IMR-90 (cell line): ENCODE measurements around the gene SIRT2. TPM values are rescaled to one million over a fixed set of nuclear protein-coding genes. Genes with fewer than 3 reads are reported as not detected.

ENCODE experiments used
- ATAC-seq: fragments of 200-7000 bp; cut with Tn5 transposase; 2 replicates; pipeline ENCODE4 v1.9.1; 2020; ENCODE audit warnings: low read depth, mild to moderate bottlenecking, moderate library complexity
- BruUV-seq: library from RNA; stranded (reverse); fragments of 400-500 nt; replicated peaks from 2 replicates; lab custom pipeline; 2021; lab: Mats Ljungman, UMichigan
- CTCF ChIA-PET: fragments of 300-600 bp; formaldehyde crosslinking; extraction: SDS; loops from one replicate; lab custom pipeline; 2021; ENCODE audit warnings: antibody characterized with exemption; lab: Yijun Ruan, JAX
- POLR2A ChIA-PET: fragments of 300-600 bp; sonication (Branson Sonifier 250); formaldehyde crosslinking; loops from one replicate; lab custom pipeline; 2022; ENCODE audit warnings: antibody characterized with exemption; ENCODE audit not compliant: unreplicated experiment; lab: Charles Lee
- DNase-seq: peaks from one replicate; pipeline ENCODE4 v3.0.0; 2013
- H2AFZ ChIP-seq: replicated peaks from 2 replicates; pipeline ENCODE3; 2013; ENCODE audit warnings: low read length, mild to moderate bottlenecking; ENCODE audit not compliant: poor library complexity
- H2AK5ac ChIP-seq: 2 replicates; pipeline ENCODE4 v1.6.1; 2013; ENCODE audit warnings: low read depth, low read length, inconsistent platforms
- H2AK9ac ChIP-seq: replicated peaks from 2 replicates; pipeline ENCODE3; 2013; ENCODE audit warnings: mild to moderate bottlenecking, low read depth, low read length, moderate library complexity; ENCODE audit not compliant: poor library complexity
- H2BK120ac ChIP-seq: 2 replicates; pipeline ENCODE4 v1.6.1; 2013; ENCODE audit warnings: low read depth, low read length, inconsistent platforms
- H2BK15ac ChIP-seq: 3 replicates; pipeline ENCODE4 v1.6.1; 2013; ENCODE audit warnings: low read depth, low read length, inconsistent platforms
- H2BK20ac ChIP-seq: 2 replicates; pipeline ENCODE4 v1.6.1; 2013; ENCODE audit warnings: low read depth, mild to moderate bottlenecking, inconsistent platforms, low read length, moderate library complexity
- H2BK5ac ChIP-seq: 2 replicates; pipeline ENCODE4 v1.6.1; 2013; ENCODE audit warnings: mild to moderate bottlenecking, low read depth, low read length, inconsistent platforms; ENCODE audit not compliant: poor library complexity, severe bottlenecking
- H3K14ac ChIP-seq: replicated peaks from 2 replicates; pipeline ENCODE4 v1.6.1; 2013; ENCODE audit warnings: low read depth, low read length, inconsistent platforms
- H3K18ac ChIP-seq: 2 replicates; pipeline ENCODE4 v1.6.1; 2013; ENCODE audit warnings: low read depth, low read length, control low read depth
- H3K23ac ChIP-seq: 2 replicates; pipeline ENCODE4 v1.6.1; 2013; ENCODE audit warnings: low read depth, low read length, inconsistent platforms
- H3K27ac ChIP-seq: 2 replicates; pipeline ENCODE4 v1.5.1; 2013; ENCODE audit warnings: mild to moderate bottlenecking, control low read depth, low read length; ENCODE audit not compliant: insufficient read depth
- H3K27me3 ChIP-seq: 2 replicates; pipeline ENCODE4 v1.6.1; 2013; ENCODE audit warnings: low read length; ENCODE audit not compliant: control insufficient read depth, insufficient read depth
- H3K36me3 ChIP-seq: 2 replicates; pipeline ENCODE4 v1.6.1; 2013; ENCODE audit warnings: low read length, mixed read lengths; ENCODE audit not compliant: control insufficient read depth, insufficient read depth
- H3K4ac ChIP-seq: 2 replicates; pipeline ENCODE4 v1.6.1; 2013; ENCODE audit warnings: low read depth, low read length, inconsistent platforms
- H3K4me1 ChIP-seq: 2 replicates; pipeline ENCODE4 v1.6.1; 2013; ENCODE audit warnings: low read length, mixed read lengths; ENCODE audit not compliant: control insufficient read depth, insufficient read depth
- H3K4me2 ChIP-seq: 2 replicates; pipeline ENCODE4 v1.6.1; 2013; ENCODE audit warnings: low read depth, mild to moderate bottlenecking, control low read depth, low read length, moderate library complexity
- H3K4me3 ChIP-seq: 2 replicates; pipeline ENCODE4 v1.5.1; 2013; ENCODE audit warnings: low read depth, mild to moderate bottlenecking, control low read depth, low read length, moderate library complexity; ENCODE audit not compliant: insufficient read depth
- H3K56ac ChIP-seq: 2 replicates; pipeline ENCODE4 v1.6.1; 2013; ENCODE audit warnings: low read length, inconsistent platforms; ENCODE audit not compliant: insufficient read depth; ENCODE audit errors: extremely low read depth
- H3K79me1 ChIP-seq, 2 experiments: 2 replicates each; pipeline ENCODE4 v1.6.1; 2013; ENCODE audit warnings: low read length in 2 of 2, inconsistent platforms in 1 of 2, low read depth in 1 of 2
- H3K9ac ChIP-seq: 2 replicates; pipeline ENCODE4 v1.6.1; 2013; ENCODE audit warnings: low read depth, low read length, control low read depth
- H3K9me1 ChIP-seq: 2 replicates; pipeline ENCODE4 v1.6.1; 2013; ENCODE audit warnings: low read length, inconsistent platforms; ENCODE audit not compliant: insufficient read depth
- H3K9me3 ChIP-seq: 2 replicates; pipeline ENCODE4 v1.6.1; 2013; ENCODE audit warnings: low read length; ENCODE audit not compliant: control insufficient read depth, insufficient read depth
- H4K20me1 ChIP-seq: 2 replicates; pipeline ENCODE4 v1.6.1; 2013; ENCODE audit warnings: low read length, inconsistent platforms; ENCODE audit not compliant: insufficient read depth
- H4K5ac ChIP-seq: 2 replicates; pipeline ENCODE4 v1.6.1; 2013; ENCODE audit warnings: mild to moderate bottlenecking, low read depth, low read length, control low read depth
- H4K8ac ChIP-seq, 2 experiments: 2 replicates each; pipeline ENCODE4 v1.6.1; 2013; ENCODE audit warnings: low read depth in 2 of 2, low read length in 2 of 2, control low read depth in 1 of 2, inconsistent platforms in 1 of 2
- H4K91ac ChIP-seq: 2 replicates; pipeline ENCODE4 v1.6.1; 2013; ENCODE audit warnings: low read depth, low read length, inconsistent platforms; ENCODE audit not compliant: insufficient read depth
- BHLHE40 ChIP-seq: fragments of 150-350 bp; IDR thresholded peaks from 2 replicates; pipeline ENCODE4 v1.6.1; 2016; ENCODE audit warnings: mild to moderate bottlenecking, low read depth, low read length
- CEBPB ChIP-seq: IDR thresholded peaks from 2 replicates; pipeline ENCODE4 v1.6.1; 2012; ENCODE audit warnings: low read depth, low read length, improper control_type of control experiment
- CHD1 ChIP-seq: IDR thresholded peaks from 2 replicates; pipeline ENCODE4 v1.6.1; 2012; ENCODE audit warnings: low read depth, low read length, improper control_type of control experiment
- FOS ChIP-seq: fragments of 150-350 bp; IDR thresholded peaks from 2 replicates; pipeline ENCODE4 v1.6.1; 2016; ENCODE audit warnings: low read depth, low read length
- MAFK ChIP-seq: IDR thresholded peaks from 2 replicates; pipeline ENCODE4 v1.6.1; 2012; ENCODE audit warnings: low read depth, low read length, improper control_type of control experiment
- MAZ ChIP-seq: IDR thresholded peaks from 2 replicates; pipeline ENCODE4 v1.6.1; 2012; ENCODE audit warnings: low read depth, mild to moderate bottlenecking, low read length, improper control_type of control experiment, moderate library complexity, borderline replicate concordance
- MXI1 ChIP-seq: IDR thresholded peaks from 2 replicates; pipeline ENCODE4 v1.6.1; 2012; ENCODE audit warnings: low read depth, mild to moderate bottlenecking, low read length, moderate library complexity, borderline replicate concordance
- NFE2L2 ChIP-seq: fragments of 150-350 bp; IDR thresholded peaks from 2 replicates; pipeline ENCODE4 v1.6.1; 2016; ENCODE audit warnings: low read depth, mild to moderate bottlenecking, low read length
- POLR2A ChIP-seq: IDR thresholded peaks from 2 replicates; pipeline ENCODE4 v1.6.1; 2012; ENCODE audit warnings: mild to moderate bottlenecking, low read depth, low read length
- RAD21 ChIP-seq: IDR thresholded peaks from 2 replicates; pipeline ENCODE4 v1.6.1; 2012; ENCODE audit warnings: low read length, improper control_type of control experiment
- RCOR1 ChIP-seq: IDR thresholded peaks from 2 replicates; pipeline ENCODE4 v1.6.1; 2012; ENCODE audit warnings: mild to moderate bottlenecking, low read length, improper control_type of control experiment; ENCODE audit not compliant: insufficient replicate concordance
- RFX5 ChIP-seq: IDR thresholded peaks from 2 replicates; pipeline ENCODE4 v1.8.0; 2012; ENCODE audit warnings: low read depth, mild to moderate bottlenecking, low read length, moderate library complexity
- SMC3 ChIP-seq: fragments of 150-350 bp; IDR thresholded peaks from 2 replicates; pipeline ENCODE4 v1.6.1; 2016; ENCODE audit warnings: low read depth, mild to moderate bottlenecking, antibody characterized with exemption, low read length, moderate library complexity
- WGBS, 2 experiments: methylation state at CpG; one replicate each; pipeline versions ENCODE4 v1.1.5 to v1.1.7; 2013; ENCODE audit warnings: missing lambda C conversion rate in 2 of 2; ENCODE audit not compliant: insufficient read length in 1 of 2; ENCODE audit errors: extremely low coverage in 2 of 2; 5-methylcytosine and 5-hydroxymethylcytosine counted together
- dilution Hi-C: fragments of 300-500 bp; cut with HindIII; formaldehyde crosslinking; loops from one replicate; pipeline ENCODE4 v1.14.3; 2018; ENCODE audit warnings: low sequenced_read_pairs; ENCODE audit not compliant: unreplicated experiment
- in situ Hi-C: fragments of 300-500 bp; cut with MboI; formaldehyde crosslinking; loops from 3 replicates; pipeline ENCODE4 v1.14.3; 2019; ENCODE audit warnings: low sequenced_read_pairs, inconsistent platforms, mixed read lengths
- intact Hi-C: fragments of 100-400 bp; cut with micrococcal nuclease; formaldehyde crosslinking; loops from 2 replicates; pipeline ENCODE4 v1.10.0; 2022
- polyA plus RNA-seq, 3 experiments: library from polyadenylated mRNA; depleted of rRNA; stranded (reverse); fragments of >200 nt; gene quantifications; 2 replicates each; pipeline ENCODE4 v1.2.3, GENCODE V29; 2012; ENCODE audit warnings: low replicate concordance in 1 of 3
- total RNA-seq: library from RNA; depleted of rRNA; stranded (reverse); fragments of >200 nt; gene quantifications from 2 replicates; pipeline ENCODE4 v1.2.3, GENCODE V29; 2012
- TF ChIP-seq, protein P1 (sequence below): conservative IDR thresholded peaks from 2 replicates; pipeline ENCODE4 v1.5.1; 2012; ENCODE audit warnings: mild to moderate bottlenecking, low read depth, low read length, improper control_type of control experiment
- TF ChIP-seq, protein P2 (sequence below): fragments of 150-350 bp; IDR thresholded peaks from 2 replicates; pipeline ENCODE4 v1.6.1; 2017; ENCODE audit warnings: mild to moderate bottlenecking, antibody characterized with exemption, low read length, low read depth
- TF ChIP-seq, protein P3 (sequence below): fragments of 150-350 bp; IDR thresholded peaks from 2 replicates; pipeline ENCODE4 v1.6.1; 2016; ENCODE audit warnings: low read depth, mild to moderate bottlenecking, low read length, moderate library complexity, borderline replicate concordance

The SIRT2 gene
- total and polyA plus RNA-seq, 2 of the 4 experiments (the other 2 are of a cell fraction): 43.0 to 50.0 TPM

DNA sequence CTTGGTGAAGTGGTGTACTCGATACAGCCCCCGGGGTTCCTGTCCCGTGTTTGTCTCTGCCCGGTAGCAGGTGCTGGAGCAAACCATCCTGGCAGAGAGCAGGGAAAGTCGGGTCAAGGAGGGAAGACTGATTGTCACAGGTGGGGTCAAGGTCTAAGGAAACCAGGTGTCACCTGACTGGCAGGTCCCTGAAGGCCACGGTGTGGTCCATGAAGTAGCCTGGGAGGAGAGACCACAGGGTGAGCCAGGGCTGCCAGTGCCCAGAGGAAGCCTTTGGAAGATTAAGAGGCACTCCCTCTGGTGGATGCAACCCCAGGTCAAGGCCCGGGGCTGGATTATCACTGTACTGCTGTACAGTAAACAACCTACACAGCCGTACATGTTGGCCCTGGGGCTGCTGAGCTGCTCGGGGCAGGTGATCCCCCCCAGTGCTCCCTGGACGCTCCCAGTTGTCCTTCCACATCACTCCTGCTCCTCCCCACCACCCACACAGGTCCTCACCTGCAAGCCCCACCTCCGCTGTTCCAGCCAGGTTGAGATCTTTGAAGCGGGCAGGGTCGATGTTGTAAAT lies 18.6 kb upstream of the SIRT2 start:
- no peak overlapping the region for H2BK20ac ChIP-seq
- no peak overlapping the region for H3K56ac ChIP-seq
- H3K79me1 ChIP-seq: no peaks in the 10 kb centered on the region
- H2AK5ac ChIP-seq: no peak overlapping the region
- H2AK9ac ChIP-seq: peak overlapping the region; percentile 42
- H3K9ac ChIP-seq: no peak overlapping the region
- H3K4me3 ChIP-seq: no peak overlapping the region
- in situ Hi-C loops (loop anchor here (25.0 kb wide), 1 partner anchor 181 kb away; the partner anchor contains the start of gene CAPN12), dilution Hi-C loops (no loop called here), intact Hi-C loops (no loop called here)
- WGBS, 2 experiments: 73% methylated on average over 4 of the region's 13 CpGs; no CpG with 5 or more reads in 1 of the 2 experiments
- ATAC-seq (peak; percentile 47; the same call in 1 of the 2 replicates), DNase-seq (no peak)
- no peaks in the 10 kb centered on the region for H3K4me1 ChIP-seq
- H2BK15ac ChIP-seq: no peak overlapping the region
- peaks cover 8% of the 10 kb centered on the region for H3K36me3 ChIP-seq
- H3K9me1 ChIP-seq: no peaks in the 10 kb centered on the region
- no peak overlapping the region for H4K91ac ChIP-seq
- no peak overlapping the region for H3K14ac ChIP-seq
- ChIA-PET CTCF (no interaction called here), POLR2A (no interaction called here)
- H3K18ac ChIP-seq: no peak overlapping the region
- no peak overlapping the region for H4K8ac ChIP-seq
- H3K27ac ChIP-seq: no peak overlapping the region
- H3K9me3 ChIP-seq: no peaks in the 10 kb centered on the region
- no peak overlapping the region for H4K5ac ChIP-seq
- H3K23ac ChIP-seq: no peak overlapping the region
- no peak overlapping the region for H2BK5ac ChIP-seq
- no peaks in the 10 kb centered on the region for H3K27me3 ChIP-seq
- peak overlapping the region; percentile 41 for H2AFZ ChIP-seq
- TF ChIP-seq, protein P1, sequence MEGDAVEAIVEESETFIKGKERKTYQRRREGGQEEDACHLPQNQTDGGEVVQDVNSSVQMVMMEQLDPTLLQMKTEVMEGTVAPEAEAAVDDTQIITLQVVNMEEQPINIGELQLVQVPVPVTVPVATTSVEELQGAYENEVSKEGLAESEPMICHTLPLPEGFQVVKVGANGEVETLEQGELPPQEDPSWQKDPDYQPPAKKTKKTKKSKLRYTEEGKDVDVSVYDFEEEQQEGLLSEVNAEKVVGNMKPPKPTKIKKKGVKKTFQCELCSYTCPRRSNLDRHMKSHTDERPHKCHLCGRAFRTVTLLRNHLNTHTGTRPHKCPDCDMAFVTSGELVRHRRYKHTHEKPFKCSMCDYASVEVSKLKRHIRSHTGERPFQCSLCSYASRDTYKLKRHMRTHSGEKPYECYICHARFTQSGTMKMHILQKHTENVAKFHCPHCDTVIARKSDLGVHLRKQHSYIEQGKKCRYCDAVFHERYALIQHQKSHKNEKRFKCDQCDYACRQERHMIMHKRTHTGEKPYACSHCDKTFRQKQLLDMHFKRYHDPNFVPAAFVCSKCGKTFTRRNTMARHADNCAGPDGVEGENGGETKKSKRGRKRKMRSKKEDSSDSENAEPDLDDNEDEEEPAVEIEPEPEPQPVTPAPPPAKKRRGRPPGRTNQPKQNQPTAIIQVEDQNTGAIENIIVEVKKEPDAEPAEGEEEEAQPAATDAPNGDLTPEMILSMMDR: no peak
- TF ChIP-seq, protein P2, sequence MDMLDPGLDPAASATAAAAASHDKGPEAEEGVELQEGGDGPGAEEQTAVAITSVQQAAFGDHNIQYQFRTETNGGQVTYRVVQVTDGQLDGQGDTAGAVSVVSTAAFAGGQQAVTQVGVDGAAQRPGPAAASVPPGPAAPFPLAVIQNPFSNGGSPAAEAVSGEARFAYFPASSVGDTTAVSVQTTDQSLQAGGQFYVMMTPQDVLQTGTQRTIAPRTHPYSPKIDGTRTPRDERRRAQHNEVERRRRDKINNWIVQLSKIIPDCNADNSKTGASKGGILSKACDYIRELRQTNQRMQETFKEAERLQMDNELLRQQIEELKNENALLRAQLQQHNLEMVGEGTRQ: no peak
- no peak for TF ChIP-seq CHD1
- no peak for TF ChIP-seq BHLHE40
- no peak for TF ChIP-seq MXI1
- no peak for TF ChIP-seq MAFK
- no peak for TF ChIP-seq RAD21
- TF ChIP-seq MAZ: no peak
- no peak for TF ChIP-seq POLR2A
- no peak for TF ChIP-seq RFX5
- no peak for TF ChIP-seq CEBPB
- TF ChIP-seq RCOR1: no peak
- no peak for TF ChIP-seq SMC3
- TF ChIP-seq, protein P3, sequence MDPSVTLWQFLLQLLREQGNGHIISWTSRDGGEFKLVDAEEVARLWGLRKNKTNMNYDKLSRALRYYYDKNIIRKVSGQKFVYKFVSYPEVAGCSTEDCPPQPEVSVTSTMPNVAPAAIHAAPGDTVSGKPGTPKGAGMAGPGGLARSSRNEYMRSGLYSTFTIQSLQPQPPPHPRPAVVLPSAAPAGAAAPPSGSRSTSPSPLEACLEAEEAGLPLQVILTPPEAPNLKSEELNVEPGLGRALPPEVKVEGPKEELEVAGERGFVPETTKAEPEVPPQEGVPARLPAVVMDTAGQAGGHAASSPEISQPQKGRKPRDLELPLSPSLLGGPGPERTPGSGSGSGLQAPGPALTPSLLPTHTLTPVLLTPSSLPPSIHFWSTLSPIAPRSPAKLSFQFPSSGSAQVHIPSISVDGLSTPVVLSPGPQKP: no peak
- TF ChIP-seq FOS: no peak
- TF ChIP-seq NFE2L2: no peak
- no peaks in the 10 kb centered on the region; the same call in 1 of the 2 replicates for H4K20me1 ChIP-seq
- no peak overlapping the region for H2BK120ac ChIP-seq
- H3K4ac ChIP-seq: no peak overlapping the region
- no TSS peak for BruUV-seq
- H3K4me2 ChIP-seq: no peak overlapping the region
